Activated T-helper 1 cell treated with anti-CD3 and anti-CD28 coated beads, Interleukin-2, amount 50 U/mL, for 16 hours (primary cell): ENCODE results near the gene PKP1.

ENCODE experiments used
- DNase-seq, 2 donors: peaks; one replicate each; pipeline ENCODE4 v3.0.0-alpha.2; 2020; ENCODE audit warnings: low read depth in 1 of 2, low spot score in 1 of 2

The PKP1 gene

GRCh38 chr1:201260648-201261311, 22.5 kb upstream of the PKP1 start:
- no peak for DNase-seq

DNA sequence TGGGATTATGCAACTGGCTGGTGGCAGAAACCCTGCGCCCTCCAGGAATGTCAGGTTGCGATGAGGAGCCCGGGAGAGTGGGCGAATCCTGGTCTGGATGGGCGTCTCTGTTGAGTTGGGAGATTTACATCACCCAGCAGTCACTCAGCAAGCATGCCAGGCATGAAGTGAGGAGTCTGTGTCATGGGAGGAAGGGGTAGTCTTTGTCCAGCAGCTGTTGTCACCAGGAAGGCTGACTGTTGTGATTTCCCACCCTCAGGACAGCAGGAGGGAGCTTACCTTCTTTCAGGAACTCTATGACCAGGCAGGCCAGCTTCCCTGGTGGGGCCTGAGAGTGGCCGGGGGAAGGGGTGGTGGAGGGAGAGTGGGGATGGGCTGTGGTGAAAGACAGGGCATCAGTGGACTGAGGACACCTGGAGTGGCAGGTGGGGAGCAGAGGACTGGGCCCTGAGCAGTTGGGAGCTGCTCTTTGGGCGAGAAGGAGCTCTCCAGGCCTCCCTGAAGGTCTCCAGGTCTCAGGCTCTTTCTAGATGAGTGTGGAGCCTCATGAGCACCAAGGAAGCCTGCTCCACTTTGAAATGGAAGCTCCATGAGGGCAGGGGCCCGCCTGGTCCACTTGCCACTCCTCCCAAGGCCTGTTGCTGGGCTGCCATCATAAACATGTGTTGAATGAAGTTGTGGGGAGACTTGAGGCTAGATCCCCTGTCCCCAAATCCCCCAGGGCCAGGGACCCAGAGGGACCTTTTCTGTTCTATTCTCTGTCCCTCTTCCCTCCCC, 21.3 kb upstream of the PKP1 start:
- DNase-seq, result no peak

- no peak for DNase-seq
These were observed 20.2 kb upstream of the PKP1 start for GRCh38 chr1:201262963-201263608.

DNA sequence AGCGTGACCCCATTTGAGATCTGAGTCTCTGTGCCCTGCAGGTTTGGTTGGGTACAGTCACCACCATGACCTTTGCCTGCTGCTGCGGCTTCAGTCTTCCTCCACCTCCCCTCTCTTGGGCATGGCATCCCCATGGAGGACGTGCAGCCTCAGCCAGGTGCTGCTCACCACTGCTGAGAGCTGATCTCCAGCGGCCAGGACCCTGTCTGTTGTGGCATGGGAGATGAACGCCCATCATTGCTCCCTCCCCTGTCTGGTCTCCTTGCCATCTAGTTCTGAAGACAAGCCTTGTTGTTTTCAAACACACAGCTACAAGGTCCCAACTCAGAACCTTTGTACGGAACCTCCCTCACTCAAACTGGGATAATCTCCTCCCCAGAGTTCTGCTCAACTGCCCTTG, 19.2 kb upstream of the PKP1 start:
- DNase-seq, result no peak

DNA sequence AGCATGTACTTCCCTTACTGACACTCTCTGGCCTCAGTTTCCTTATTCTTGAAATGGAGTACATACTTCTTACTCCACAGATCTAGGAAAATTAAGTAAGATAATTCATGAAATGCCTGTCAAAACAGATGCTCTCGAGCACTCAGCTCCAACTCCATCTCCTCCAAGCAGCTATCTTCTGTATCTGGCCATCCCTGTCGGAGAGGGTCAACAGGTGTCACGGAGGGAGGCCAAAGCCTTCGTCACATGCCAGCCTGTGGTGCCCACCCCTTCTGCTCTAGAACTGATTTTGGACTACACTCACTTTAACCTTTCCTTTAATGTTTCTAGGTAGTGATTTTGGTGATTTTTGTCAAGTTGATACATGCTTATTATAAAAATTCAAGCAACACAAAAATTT, 18.8 kb upstream of the PKP1 start:
- no peak for DNase-seq

- DNase-seq, result no peak
These were observed 17.6 kb upstream of the PKP1 start for GRCh38 chr1:201265756-201266155.

DNA sequence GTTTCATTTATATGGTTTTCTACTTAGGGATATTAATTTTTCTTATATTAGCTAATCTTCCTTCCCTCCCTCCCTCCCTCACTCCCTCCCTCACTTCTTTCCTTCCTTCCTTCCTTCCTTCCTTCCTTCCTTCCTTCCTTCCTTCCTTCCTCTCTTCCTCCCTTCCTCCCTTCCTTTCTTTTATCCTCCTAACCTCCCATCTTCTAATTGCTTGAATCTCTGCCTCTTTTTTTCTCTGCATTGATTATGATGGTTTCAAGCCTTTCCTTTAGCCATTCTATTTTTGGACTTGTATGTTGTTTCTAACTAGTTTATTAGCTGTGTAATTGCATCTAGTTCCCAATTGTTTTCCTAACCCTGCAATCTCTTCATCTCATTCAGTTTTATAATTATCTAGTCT, 17.0 kb upstream of the PKP1 start:
- DNase-seq, result no peak

GRCh38 chr1:201266774-201267173, 16.5 kb upstream of the PKP1 start:
- DNase-seq, result no peak

GRCh38 chr1:201267481-201268229, 15.7 kb upstream of the PKP1 start:
- DNase-seq, result no peak

DNA sequence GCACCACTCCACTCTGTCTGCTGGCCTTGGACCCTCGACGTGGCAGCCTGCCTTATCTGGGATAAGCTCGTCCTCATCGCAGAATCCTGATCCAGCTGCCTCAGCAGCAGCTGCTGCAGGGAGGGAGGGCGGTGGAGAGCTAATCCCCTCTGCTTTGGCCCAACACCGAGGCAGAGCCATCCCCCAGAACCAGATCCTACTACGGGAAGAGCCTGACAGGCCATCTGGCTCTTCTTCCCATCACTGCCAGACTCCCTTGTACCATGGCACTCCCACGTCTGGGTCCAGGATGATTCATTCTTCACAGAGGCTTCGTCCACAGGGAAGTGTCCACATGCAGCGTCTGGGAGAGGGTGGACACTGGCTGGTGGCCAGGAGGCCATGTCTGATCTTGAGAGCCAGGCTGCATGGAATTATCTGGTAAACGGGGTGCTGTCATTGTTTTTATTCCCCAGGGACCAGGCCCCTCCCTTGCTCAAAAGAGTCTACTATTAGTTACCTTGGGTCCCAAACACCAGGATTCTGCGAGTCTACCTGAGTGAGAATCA, 14.6 kb upstream of the PKP1 start:
- DNase-seq, result no peak

GRCh38 chr1:201269281-201269680, 14.0 kb upstream of the PKP1 start:
- DNase-seq, result no peak

GRCh38 chr1:201269900-201270410, 13.4 kb upstream of the PKP1 start:
- no peak for DNase-seq

- no peak for DNase-seq
These were observed 12.5 kb upstream of the PKP1 start for GRCh38 chr1:201270616-201271390.

DNA sequence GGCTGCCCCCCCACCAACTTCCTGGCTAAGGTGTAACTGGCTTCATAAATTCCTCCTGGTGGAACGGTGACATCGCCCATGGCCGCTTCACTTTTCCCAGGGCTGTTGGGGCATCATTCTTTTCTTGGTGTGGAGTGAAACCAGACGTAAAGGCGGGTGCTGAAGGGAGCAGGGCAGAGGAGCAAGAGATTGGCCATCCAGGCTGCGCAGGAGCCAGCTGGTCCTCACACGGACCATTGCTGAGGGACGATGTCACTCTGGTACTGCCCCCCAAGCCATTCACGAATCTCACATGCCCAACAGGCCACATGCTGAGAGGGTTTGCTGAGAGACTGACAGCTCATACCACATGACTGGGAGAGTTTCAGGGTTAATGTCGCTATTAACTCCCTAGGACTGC, 10.5 kb upstream of the PKP1 start:
- no peak for DNase-seq

DNA sequence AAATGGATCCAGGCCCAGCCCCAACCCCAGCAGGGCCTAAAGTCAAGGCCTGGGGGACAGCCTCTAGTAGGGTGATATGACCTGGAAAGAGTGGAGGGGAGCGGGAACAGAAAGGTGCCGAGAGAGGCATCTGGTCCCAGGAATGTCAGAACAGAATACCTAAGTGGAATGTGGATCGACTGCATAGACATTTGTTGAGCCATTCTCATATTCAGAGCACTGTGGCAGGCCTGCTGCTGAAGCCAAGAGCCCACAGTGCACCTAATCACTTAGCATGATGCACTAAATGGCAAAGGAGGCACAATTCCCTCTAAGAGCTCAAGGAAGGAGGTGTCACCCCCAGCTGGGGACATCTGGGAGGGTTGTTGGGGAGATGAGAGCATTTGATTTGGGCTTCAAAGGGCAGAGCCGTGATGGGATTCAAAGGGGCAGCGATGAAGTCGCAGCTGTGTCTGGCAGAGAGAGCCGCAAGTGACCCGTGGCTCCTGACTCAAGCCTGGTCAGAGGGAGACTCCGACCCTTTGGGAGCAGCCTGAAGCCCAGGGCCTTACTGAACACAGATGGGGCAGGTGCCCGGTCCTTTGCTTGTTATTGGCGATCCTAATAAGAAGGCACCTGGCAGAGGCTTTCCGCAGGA, 8.6 kb upstream of the PKP1 start:
- DNase-seq, result no peak

GRCh38 chr1:201275253-201275666, 8.0 kb upstream of the PKP1 start:
- no peak for DNase-seq

DNA sequence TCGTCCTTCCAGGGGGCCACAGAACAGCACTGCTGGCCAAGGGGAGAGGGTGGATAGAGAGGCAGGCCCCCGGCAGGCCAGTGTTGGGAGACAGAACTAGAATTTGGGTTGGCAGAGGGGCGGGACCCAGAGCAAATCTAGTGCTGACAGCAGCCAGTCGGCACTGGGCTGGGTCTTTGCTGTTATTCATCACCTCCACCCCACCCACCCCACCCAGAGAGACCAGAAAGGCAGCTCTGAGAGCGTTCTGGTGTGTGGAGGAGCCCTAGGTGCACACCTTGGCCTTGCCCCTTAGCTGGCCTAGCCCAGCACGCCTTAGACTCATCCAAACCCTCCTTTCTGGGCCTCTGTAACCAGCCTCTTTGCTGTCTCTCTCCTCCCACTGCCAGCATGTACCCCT, 6.4 kb upstream of the PKP1 start:
- no peak for DNase-seq

GRCh38 chr1:201277441-201277840, 5.9 kb upstream of the PKP1 start:
- no peak for DNase-seq

GRCh38 chr1:201279313-201279712, 4.0 kb upstream of the PKP1 start:
- no peak for DNase-seq

- no peak for DNase-seq
These were observed 2.4 kb upstream of the PKP1 start for GRCh38 chr1:201280884-201281283.
